ENCODE results near the gene MICAL2.

MICAL2 gene

GRCh38 chr11:12110714-12111548, 541 bp downstream of the MICAL2 start:
- TF ChIP-seq, protein P1, sequence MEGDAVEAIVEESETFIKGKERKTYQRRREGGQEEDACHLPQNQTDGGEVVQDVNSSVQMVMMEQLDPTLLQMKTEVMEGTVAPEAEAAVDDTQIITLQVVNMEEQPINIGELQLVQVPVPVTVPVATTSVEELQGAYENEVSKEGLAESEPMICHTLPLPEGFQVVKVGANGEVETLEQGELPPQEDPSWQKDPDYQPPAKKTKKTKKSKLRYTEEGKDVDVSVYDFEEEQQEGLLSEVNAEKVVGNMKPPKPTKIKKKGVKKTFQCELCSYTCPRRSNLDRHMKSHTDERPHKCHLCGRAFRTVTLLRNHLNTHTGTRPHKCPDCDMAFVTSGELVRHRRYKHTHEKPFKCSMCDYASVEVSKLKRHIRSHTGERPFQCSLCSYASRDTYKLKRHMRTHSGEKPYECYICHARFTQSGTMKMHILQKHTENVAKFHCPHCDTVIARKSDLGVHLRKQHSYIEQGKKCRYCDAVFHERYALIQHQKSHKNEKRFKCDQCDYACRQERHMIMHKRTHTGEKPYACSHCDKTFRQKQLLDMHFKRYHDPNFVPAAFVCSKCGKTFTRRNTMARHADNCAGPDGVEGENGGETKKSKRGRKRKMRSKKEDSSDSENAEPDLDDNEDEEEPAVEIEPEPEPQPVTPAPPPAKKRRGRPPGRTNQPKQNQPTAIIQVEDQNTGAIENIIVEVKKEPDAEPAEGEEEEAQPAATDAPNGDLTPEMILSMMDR (IDR thresholded peaks at IDR 0.05; ENCODE audit: low read depth, low read length) = no peak
- peak overlapping the region; percentile 95 for H3K4me3 ChIP-seq (ENCODE audit: low read depth, low read length)
- peak; percentile 49 for DNase-seq (ENCODE audit: low read depth, low spot score)
- in situ Hi-C loops (cut with HindIII; ENCODE audit: low sequenced_read_pairs) = no loop called here

- TF ChIP-seq, protein P1 (IDR thresholded peaks at IDR 0.05; ENCODE audit: low read depth, low read length) = no peak
- peak; percentile 37 for DNase-seq (ENCODE audit: low read depth, low spot score)
- peak overlapping the region; percentile 95 for H3K4me3 ChIP-seq (ENCODE audit: low read depth, low read length)
- in situ Hi-C loops (cut with HindIII; ENCODE audit: low sequenced_read_pairs) = no loop called here
These were observed 1.4 kb downstream of the MICAL2 start for GRCh38 chr11:12111549-12112520.

- in situ Hi-C loops (cut with HindIII; ENCODE audit: low sequenced_read_pairs) = no loop called here
- peak overlapping the region; percentile 95 for H3K4me3 ChIP-seq (ENCODE audit: low read depth, low read length)
- no peak for DNase-seq (ENCODE audit: low read depth, low spot score)
- TF ChIP-seq, protein P1 (IDR thresholded peaks at IDR 0.05; ENCODE audit: low read depth, low read length) = no peak
These were observed 2.4 kb downstream of the MICAL2 start for GRCh38 chr11:12112750-12113149.

GRCh38 chr11:12113294-12113693, 2.9 kb downstream of the MICAL2 start:
- TF ChIP-seq, protein P1 (IDR thresholded peaks at IDR 0.05; ENCODE audit: low read depth, low read length) = no peak
- peak; percentile 44 for DNase-seq (ENCODE audit: low read depth, low spot score)
- in situ Hi-C loops (cut with HindIII; ENCODE audit: low sequenced_read_pairs) = no loop called here
- peak overlapping the region; percentile 95 for H3K4me3 ChIP-seq (ENCODE audit: low read depth, low read length)

- TF ChIP-seq, protein P1 (IDR thresholded peaks at IDR 0.05; ENCODE audit: low read depth, low read length) = no peak
- DNase-seq (ENCODE audit: low read depth, low spot score) = peak; percentile 54
- H3K4me3 ChIP-seq (ENCODE audit: low read depth, low read length) = no peak overlapping the region
- in situ Hi-C loops (cut with HindIII; ENCODE audit: low sequenced_read_pairs) = no loop called here
These were observed 4.0 kb downstream of the MICAL2 start for GRCh38 chr11:12114193-12115033.
